ENCODE results near the gene GDF7.

DNA sequence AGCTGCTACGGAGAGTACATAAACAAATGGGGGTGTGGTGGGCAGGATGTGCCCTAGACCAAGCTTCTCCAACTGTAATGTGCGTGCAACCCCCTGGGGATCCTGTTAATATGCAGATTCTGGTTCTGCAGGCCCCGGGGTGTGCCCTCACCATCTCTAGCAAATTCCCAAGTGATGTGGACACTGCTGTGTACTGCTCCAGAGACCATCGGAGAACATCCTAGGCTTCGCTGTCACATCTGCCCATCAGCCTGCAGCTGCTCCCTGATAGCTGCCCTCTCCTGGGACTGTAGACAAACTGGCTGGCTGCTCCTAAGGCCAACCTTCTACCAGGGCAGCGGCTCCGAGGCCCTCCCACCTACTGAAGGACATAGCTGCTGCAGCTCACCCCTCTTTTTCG lies 19.2 kb upstream of the GDF7 start:
- TF ChIP-seq, protein P1, sequence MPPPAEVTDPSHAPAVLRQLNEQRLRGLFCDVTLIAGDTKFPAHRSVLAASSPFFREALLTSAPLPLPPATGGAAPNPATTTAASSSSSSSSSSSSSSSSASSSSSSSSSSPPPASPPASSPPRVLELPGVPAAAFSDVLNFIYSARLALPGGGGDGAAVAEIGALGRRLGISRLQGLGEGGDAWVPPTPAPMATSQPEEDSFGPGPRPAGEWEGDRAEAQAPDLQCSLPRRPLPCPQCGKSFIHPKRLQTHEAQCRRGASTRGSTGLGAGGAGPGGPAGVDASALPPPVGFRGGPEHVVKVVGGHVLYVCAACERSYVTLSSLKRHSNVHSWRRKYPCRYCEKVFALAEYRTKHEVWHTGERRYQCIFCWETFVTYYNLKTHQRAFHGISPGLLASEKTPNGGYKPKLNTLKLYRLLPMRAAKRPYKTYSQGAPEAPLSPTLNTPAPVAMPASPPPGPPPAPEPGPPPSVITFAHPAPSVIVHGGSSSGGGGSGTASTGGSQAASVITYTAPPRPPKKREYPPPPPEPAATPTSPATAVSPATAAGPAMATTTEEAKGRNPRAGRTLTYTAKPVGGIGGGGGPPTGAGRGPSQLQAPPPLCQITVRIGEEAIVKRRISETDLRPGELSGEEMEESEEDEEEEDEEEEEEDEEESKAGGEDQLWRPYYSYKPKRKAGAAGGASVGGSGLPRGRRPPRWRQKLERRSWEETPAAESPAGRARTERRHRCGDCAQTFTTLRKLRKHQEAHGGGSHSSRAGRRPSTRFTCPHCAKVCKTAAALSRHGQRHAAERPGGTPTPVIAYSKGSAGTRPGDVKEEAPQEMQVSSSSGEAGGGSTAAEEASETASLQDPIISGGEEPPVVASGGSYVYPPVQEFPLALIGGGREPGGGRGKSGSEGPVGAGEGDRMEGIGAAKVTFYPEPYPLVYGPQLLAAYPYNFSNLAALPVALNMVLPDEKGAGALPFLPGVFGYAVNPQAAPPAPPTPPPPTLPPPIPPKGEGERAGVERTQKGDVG (CRISPR knock-in tag; IDR thresholded peaks at IDR 0.05) = no peak
- no peak for TF ChIP-seq EZH2 (IDR thresholded peaks at IDR 0.05; ENCODE audit: borderline replicate concordance, control insufficient read depth, low read depth, low read length)
- no peak for TF ChIP-seq ASH2L (IDR thresholded peaks at IDR 0.05; ENCODE audit: borderline replicate concordance, low read depth)
- no peak for TF ChIP-seq POLR2A (IDR thresholded peaks at IDR 0.05; ENCODE audit: low read depth, low read length)
- TF ChIP-seq RAD21 (IDR thresholded peaks at IDR 0.05; ENCODE audit: insufficient read depth, low read depth, low read length) = no peak
- no peak for TF ChIP-seq ZNF274 (IDR thresholded peaks at IDR 0.05; ENCODE audit: insufficient read depth, insufficient read length)
- TF ChIP-seq, protein P2, sequence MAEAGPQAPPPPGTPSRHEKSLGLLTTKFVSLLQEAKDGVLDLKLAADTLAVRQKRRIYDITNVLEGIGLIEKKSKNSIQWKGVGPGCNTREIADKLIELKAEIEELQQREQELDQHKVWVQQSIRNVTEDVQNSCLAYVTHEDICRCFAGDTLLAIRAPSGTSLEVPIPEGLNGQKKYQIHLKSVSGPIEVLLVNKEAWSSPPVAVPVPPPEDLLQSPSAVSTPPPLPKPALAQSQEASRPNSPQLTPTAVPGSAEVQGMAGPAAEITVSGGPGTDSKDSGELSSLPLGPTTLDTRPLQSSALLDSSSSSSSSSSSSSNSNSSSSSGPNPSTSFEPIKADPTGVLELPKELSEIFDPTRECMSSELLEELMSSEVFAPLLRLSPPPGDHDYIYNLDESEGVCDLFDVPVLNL (IDR thresholded peaks at IDR 0.05; ENCODE audit: low read depth, low read length) = no peak
- TF ChIP-seq, protein P3, sequence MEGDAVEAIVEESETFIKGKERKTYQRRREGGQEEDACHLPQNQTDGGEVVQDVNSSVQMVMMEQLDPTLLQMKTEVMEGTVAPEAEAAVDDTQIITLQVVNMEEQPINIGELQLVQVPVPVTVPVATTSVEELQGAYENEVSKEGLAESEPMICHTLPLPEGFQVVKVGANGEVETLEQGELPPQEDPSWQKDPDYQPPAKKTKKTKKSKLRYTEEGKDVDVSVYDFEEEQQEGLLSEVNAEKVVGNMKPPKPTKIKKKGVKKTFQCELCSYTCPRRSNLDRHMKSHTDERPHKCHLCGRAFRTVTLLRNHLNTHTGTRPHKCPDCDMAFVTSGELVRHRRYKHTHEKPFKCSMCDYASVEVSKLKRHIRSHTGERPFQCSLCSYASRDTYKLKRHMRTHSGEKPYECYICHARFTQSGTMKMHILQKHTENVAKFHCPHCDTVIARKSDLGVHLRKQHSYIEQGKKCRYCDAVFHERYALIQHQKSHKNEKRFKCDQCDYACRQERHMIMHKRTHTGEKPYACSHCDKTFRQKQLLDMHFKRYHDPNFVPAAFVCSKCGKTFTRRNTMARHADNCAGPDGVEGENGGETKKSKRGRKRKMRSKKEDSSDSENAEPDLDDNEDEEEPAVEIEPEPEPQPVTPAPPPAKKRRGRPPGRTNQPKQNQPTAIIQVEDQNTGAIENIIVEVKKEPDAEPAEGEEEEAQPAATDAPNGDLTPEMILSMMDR (IDR thresholded peaks at IDR 0.05 in 2 of 3, conservative IDR thresholded peaks at IDR 0.05 in 1 of 3; ENCODE audit: control insufficient read depth in 2 of 3, extremely low read depth in 1 of 3, insufficient read depth in 1 of 3, low read depth in 3 of 3, low read length in 3 of 3) = no peak
